Duodenal mucosa (tissue), 2 donors: ENCODE data around the gene TREM1.

Experiments
- H3K27ac ChIP-seq: one replicate; pipeline ENCODE4 v1.7.0; 2013; ENCODE audit warnings: low read depth, low read length
- H3K27me3 ChIP-seq, 2 donors: one replicate each; pipeline ENCODE4 v1.7.0; 2013; ENCODE audit warnings: low read length in 2 of 2, control low read depth in 1 of 2; ENCODE audit not compliant: insufficient read depth in 2 of 2, control insufficient read depth in 1 of 2
- H3K36me3 ChIP-seq, 2 donors: one replicate each; pipeline ENCODE4 v1.7.0; 2013; ENCODE audit warnings: low read length in 2 of 2, control low read depth in 1 of 2; ENCODE audit not compliant: insufficient read depth in 2 of 2, control insufficient read depth in 1 of 2
- H3K4me1 ChIP-seq, 2 donors: one replicate each; pipeline ENCODE4 v1.7.0; 2013; ENCODE audit warnings: low read length in 2 of 2, control low read depth in 1 of 2; ENCODE audit not compliant: insufficient read depth in 2 of 2, control insufficient read depth in 1 of 2
- H3K4me3 ChIP-seq, 2 donors: one replicate each; pipeline ENCODE4 v1.7.0; 2013; ENCODE audit warnings: low read length in 2 of 2, low read depth in 1 of 2
- H3K9ac ChIP-seq, 2 donors: one replicate each; pipeline ENCODE4 v1.7.0; 2013; ENCODE audit warnings: low read length in 2 of 2, low read depth in 1 of 2
- H3K9me3 ChIP-seq, 2 donors: one replicate each; pipeline ENCODE4 v1.7.0; 2013; ENCODE audit warnings: low read length in 2 of 2, control low read depth in 1 of 2; ENCODE audit not compliant: control insufficient read depth in 1 of 2

The TREM1 gene

DNA sequence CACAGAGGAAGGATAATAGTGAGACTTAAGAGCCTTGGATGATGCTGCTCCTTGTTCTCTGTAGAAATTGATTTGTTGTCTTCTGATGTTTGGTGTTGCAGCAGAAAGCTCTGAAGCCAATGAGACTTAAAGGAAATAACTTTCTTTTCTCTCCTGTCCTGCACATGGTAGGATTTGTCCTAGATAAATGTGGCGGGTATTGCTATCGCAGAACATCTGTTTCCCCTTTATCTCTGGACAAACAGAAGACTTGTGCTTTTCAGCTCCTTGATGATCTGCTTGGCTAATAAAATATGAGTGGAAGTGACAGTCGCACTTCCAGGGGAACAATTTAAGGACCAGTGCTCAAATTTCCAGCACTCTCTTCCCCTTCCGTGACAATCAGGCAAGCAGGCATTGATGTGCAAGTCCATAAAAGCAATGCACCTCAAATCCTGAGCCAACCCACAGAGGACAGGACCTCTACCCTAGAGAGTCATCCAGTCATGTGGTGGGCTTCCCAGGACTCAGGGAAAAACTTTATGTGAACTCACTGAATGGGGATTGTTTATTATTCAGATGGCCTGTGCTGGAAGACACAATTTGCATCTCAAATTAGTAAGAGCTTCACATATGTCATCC is 39.1 kb upstream of the TREM1 start:
- Histone ChIP-seq H3K27ac (no peak overlapping the region), H3K9me3 (no peaks in the 10 kb centered on the region), H3K9ac (no peak overlapping the region), H3K36me3 (no peaks in the 10 kb centered on the region), H3K27me3 (peaks cover 22 to 24% of the 10 kb centered on the region in 2 donors), H3K4me1 (no peaks in the 10 kb centered on the region), H3K4me3 (no peak overlapping the region)

DNA sequence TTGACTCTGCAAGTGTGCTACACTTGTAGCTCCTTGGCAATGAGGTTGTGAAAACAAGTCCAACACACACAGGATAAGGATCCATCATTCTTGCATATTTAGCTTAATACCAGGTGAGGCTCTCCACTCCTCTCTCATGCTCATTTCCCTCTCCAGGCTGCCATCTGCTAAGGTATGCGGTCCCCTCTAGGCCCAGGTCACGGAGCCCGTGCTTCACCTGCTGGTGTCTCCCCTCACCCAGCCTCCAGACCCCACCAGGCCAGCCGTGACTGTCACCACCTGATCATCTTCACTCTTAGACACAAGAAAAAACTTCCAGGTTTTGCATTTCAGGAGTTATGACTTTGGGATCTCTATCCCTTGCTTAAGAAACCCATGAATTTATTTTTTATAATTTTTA is 34.7 kb upstream of the TREM1 start:
- Histone ChIP-seq H3K4me1 (peaks cover 0 to 3% of the 10 kb centered on the region in 2 donors), H3K9me3 (no peaks in the 10 kb centered on the region), H3K27ac (no peak overlapping the region), H3K4me3 (no peak overlapping the region), H3K36me3 (no peaks in the 10 kb centered on the region), H3K9ac (no peak overlapping the region), H3K27me3 (peaks cover 18 to 26% of the 10 kb centered on the region in 2 donors)

DNA sequence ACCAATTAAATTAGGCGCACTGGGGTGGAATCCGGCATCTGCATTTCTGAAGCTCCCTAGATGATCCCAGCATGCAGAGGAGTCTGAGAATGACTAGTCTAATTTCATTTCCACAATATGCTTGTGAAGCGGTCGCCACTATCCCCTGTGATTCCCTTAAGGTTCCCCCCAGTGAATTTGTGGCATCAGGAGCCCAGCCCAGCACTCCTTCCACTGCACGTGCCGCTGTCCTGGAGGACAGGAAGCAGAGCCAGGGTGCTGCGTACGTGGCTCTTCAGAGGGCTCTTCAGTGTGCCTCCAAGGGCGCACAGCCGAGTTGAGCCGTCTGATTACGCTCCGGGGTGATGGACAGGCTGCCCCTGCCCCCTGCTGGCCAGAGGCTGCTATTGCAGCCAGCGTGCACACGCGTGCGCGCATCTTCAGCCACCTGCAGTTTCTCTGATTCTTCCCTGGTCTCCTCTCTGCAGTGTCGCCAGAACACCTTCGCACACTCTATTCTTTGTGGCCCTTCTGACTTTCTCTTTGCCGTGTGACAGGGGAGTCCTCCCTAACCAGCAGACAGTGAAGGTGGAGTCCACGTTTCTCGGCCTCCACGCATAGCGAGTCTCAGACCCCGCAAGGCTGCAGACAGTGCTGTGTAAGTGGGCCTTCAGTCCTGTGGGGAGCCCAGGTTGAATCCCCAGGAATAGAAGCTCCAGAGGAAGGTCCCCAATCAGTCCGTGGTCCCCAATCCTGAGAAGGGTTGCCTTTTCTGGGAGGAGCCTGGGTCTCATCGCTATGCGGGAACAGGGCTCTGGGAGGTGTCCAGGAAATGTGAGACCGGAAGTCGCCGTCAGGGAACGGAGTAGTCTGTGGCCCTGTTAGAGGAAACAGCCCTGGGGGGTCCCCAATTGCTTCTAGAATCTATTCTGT is 32.4 kb upstream of the TREM1 start:
- H3K9ac ChIP-seq: peak overlapping the region in 1 of 2 donors; percentile 43
- peaks cover 12 to 21% of the 10 kb centered on the region in 2 donors for H3K27me3 ChIP-seq
- H3K4me3 ChIP-seq: peak overlapping the region; percentile 46 to 47

GRCh38 chr6:41318261-41318653 is 31.8 kb upstream of the TREM1 start:
- peaks cover 19 to 27% of the 10 kb centered on the region in 2 donors for H3K27me3 ChIP-seq
- no peak overlapping the region for H3K9ac ChIP-seq

More for the DNA sequence above, 32.4 kb upstream of the TREM1 start:
- no peak overlapping the region for H3K27ac ChIP-seq
- H3K9me3 ChIP-seq: no peaks in the 10 kb centered on the region
- no peaks in the 10 kb centered on the region for H3K36me3 ChIP-seq
- peaks cover 0 to 3% of the 10 kb centered on the region in 2 donors for H3K4me1 ChIP-seq

GRCh38 chr6:41315943-41316620 is 29.6 kb upstream of the TREM1 start:
- peaks cover 26 to 34% of the 10 kb centered on the region in 2 donors for H3K27me3 ChIP-seq

More at GRCh38 chr6:41318261-41318653, 31.8 kb upstream of the TREM1 start:
- Histone ChIP-seq H3K27ac (no peak overlapping the region), H3K4me1 (peaks cover 0 to 3% of the 10 kb centered on the region in 2 donors), H3K36me3 (no peaks in the 10 kb centered on the region), H3K4me3 (no peak overlapping the region), H3K9me3 (no peaks in the 10 kb centered on the region)

DNA sequence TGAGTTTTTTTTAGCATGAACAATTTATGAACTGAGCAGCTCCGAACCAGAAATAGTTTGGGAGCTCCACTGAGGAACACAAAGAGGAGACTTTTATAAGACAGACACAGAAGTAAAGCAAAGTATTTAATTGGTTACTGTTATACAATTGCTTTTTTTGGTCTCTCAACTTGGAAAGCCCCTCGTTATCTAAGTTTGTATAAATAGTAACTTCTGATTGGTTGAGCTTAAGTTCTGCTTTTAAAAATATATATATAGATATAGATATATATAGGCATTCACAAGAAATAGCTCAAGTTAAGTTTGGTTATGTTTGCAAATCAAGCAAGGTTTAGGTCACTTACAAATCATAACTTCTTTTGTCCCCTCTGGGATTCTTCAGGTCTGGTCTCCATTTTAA is 28.7 kb upstream of the TREM1 start:
- peaks cover 0 to 3% of the 10 kb centered on the region in 2 donors for H3K4me1 ChIP-seq
- H3K4me3 ChIP-seq: no peak overlapping the region
- peaks cover 26 to 34% of the 10 kb centered on the region in 2 donors for H3K27me3 ChIP-seq
- H3K36me3 ChIP-seq: no peaks in the 10 kb centered on the region
- no peak overlapping the region for H3K27ac ChIP-seq
- H3K9me3 ChIP-seq: no peaks in the 10 kb centered on the region
- H3K9ac ChIP-seq: no peak overlapping the region

More at GRCh38 chr6:41315943-41316620, 29.6 kb upstream of the TREM1 start:
- peaks cover 0 to 3% of the 10 kb centered on the region in 2 donors for H3K4me1 ChIP-seq
- no peaks in the 10 kb centered on the region for H3K9me3 ChIP-seq
- no peak overlapping the region for H3K9ac ChIP-seq
- no peak overlapping the region for H3K4me3 ChIP-seq
- H3K27ac ChIP-seq: no peak overlapping the region
- no peaks in the 10 kb centered on the region for H3K36me3 ChIP-seq

GRCh38 chr6:41306187-41306854 is 19.8 kb upstream of the TREM1 start:
- no peak overlapping the region for H3K9ac ChIP-seq
- no peaks in the 10 kb centered on the region for H3K9me3 ChIP-seq
- H3K4me3 ChIP-seq: no peak overlapping the region
- H3K36me3 ChIP-seq: no peaks in the 10 kb centered on the region
- H3K27ac ChIP-seq: no peak overlapping the region
- peaks cover under 1% of the 10 kb centered on the region in 2 donors for H3K27me3 ChIP-seq
- no peaks in the 10 kb centered on the region for H3K4me1 ChIP-seq

DNA sequence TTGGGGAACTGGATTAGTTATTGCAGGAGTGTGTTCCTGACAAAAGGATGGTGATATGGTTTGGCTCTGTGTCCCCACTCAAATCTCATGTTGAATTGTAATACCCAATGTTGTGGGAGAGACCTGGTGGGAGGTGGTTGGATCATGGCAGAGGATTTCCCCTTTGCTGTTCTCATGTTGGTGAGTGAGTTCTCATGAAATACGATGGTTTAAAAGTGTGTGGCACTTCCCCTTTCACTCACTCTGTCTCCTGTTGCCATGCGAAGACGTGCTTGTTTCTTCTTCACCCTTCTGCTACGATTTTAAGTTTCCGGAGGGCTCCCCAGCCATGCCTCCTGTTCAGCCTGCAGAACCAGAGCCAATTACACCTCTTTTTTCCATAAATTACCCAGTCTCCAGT is 16.2 kb upstream of the TREM1 start:
- Histone ChIP-seq H3K9ac (no peak overlapping the region), H3K4me1 (no peaks in the 10 kb centered on the region), H3K27ac (no peak overlapping the region), H3K36me3 (no peaks in the 10 kb centered on the region), H3K4me3 (no peak overlapping the region), H3K27me3 (no peaks in the 10 kb centered on the region), H3K9me3 (no peaks in the 10 kb centered on the region)

GRCh38 chr6:41298785-41299502 is 12.5 kb upstream of the TREM1 start:
- no peak overlapping the region for H3K27ac ChIP-seq
- H3K36me3 ChIP-seq: no peaks in the 10 kb centered on the region
- H3K9me3 ChIP-seq: no peaks in the 10 kb centered on the region
- H3K4me3 ChIP-seq: no peak overlapping the region
- no peaks in the 10 kb centered on the region for H3K27me3 ChIP-seq
- H3K4me1 ChIP-seq: no peaks in the 10 kb centered on the region
- no peak overlapping the region for H3K9ac ChIP-seq
